ENCODE data around the gene VAV3.

The VAV3 gene

DNA sequence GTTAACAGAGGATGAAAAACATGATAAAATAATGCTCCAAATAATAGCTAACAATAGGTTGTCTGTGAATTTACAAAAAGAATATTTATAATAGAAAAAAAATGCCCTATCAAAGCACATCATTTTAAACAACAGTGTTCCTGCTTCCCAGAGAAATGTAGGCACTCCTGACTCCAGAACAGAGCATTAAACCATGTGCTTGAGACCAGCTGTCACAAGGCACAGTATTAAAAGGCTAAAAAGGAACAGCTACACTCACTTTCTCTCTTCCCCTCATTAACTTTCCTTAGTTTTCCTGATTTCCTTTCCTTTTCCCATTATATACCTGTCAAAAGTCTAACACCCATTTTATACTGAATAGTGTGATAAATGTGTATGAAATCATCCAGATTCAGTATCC, 10.9 kb downstream of the VAV3 start:
- Histone ChIP-seq H3K27ac (no peak overlapping the region), H3K27me3 (replicated peaks) (no peaks in the 10 kb centered on the region), H3K36me3 (replicated peaks) (no peaks in the 10 kb centered on the region), H3K4me3 (ENCODE audit: low read depth, low read length) (no peak overlapping the region)
- DNase-seq: no peak
- in situ Hi-C loops (cut with HindIII; ENCODE audit: low pct_ligation_motif_present, low sequenced_read_pairs): no loop called here
- TF ChIP-seq CTCF (IDR thresholded peaks at IDR 0.05; ENCODE audit: low read depth, low read length, missing control alignments): no peak

GRCh38 chr1:107953556-107953955, 11.4 kb downstream of the VAV3 start:
- H3K27me3 ChIP-seq (replicated peaks): no peaks in the 10 kb centered on the region
- no peak overlapping the region for H3K4me3 ChIP-seq (ENCODE audit: low read depth, low read length)
- TF ChIP-seq CTCF (IDR thresholded peaks at IDR 0.05; ENCODE audit: low read depth, low read length, missing control alignments): no peak
- in situ Hi-C loops (cut with HindIII; ENCODE audit: low pct_ligation_motif_present, low sequenced_read_pairs): no loop called here
- no peaks in the 10 kb centered on the region for H3K36me3 ChIP-seq (replicated peaks)
- no peak for DNase-seq
- H3K27ac ChIP-seq: no peak overlapping the region

DNA sequence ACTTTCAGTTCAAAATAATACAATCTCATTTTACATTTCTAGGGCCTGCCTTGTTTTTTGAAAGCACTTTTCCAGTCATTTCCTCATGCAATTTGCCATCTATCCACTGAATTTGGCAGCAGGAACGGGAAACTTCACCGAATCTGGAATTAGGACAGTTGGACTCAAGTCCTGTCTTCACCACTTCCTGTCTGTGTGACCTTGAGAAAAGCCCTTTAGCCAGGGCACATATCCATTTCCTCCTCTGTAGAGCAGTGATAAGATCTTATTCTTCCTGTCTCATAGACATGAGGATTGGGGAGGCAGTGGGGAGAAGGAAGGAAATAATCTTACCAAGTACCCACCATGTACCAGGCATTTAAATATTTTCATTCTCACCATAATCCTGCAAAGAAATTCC, 12.0 kb downstream of the VAV3 start:
- DNase-seq: no peak
- Histone ChIP-seq H3K36me3 (replicated peaks) (no peaks in the 10 kb centered on the region), H3K27me3 (replicated peaks) (no peaks in the 10 kb centered on the region), H3K4me3 (ENCODE audit: low read depth, low read length) (no peak overlapping the region), H3K27ac (no peak overlapping the region)
- no peak for TF ChIP-seq CTCF (IDR thresholded peaks at IDR 0.05; ENCODE audit: low read depth, low read length, missing control alignments)
- in situ Hi-C loops (cut with HindIII; ENCODE audit: low pct_ligation_motif_present, low sequenced_read_pairs): no loop called here

DNA sequence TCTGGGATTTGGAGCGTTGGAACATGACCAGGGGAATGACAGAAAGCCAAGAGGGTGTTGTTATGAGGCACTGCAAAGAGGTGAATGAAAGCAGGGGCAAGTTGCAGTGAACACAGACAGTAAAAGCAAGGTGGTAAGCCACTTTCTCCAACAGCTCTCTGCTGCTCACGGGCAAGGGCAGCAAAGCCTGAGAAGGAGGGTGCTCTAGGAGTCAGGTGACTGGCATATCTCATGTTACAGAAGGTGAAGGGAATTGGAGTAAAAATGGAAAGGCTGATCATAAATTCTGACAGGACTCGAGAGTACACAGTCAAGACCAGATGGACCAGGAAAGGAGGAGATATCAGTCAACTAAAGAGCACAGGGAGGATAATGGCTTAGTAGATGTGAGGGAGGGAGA, 14.5 kb downstream of the VAV3 start:
- Histone ChIP-seq H3K36me3 (replicated peaks) (no peaks in the 10 kb centered on the region), H3K4me3 (ENCODE audit: low read depth, low read length) (no peak overlapping the region)

GRCh38 chr1:107949467-107950253, 15.3 kb downstream of the VAV3 start:
- Histone ChIP-seq H3K36me3 (replicated peaks) (no peaks in the 10 kb centered on the region), H3K27me3 (replicated peaks) (no peaks in the 10 kb centered on the region), H3K27ac (no peak overlapping the region), H3K4me3 (ENCODE audit: low read depth, low read length) (no peak overlapping the region)
- in situ Hi-C loops (cut with HindIII; ENCODE audit: low pct_ligation_motif_present, low sequenced_read_pairs): no loop called here
- DNase-seq: no peak
- TF ChIP-seq CTCF (IDR thresholded peaks at IDR 0.05; ENCODE audit: low read depth, low read length, missing control alignments): no peak

More for the DNA sequence above, 14.5 kb downstream of the VAV3 start:
- no peak overlapping the region for H3K27ac ChIP-seq
- DNase-seq: no peak
- in situ Hi-C loops (cut with HindIII; ENCODE audit: low pct_ligation_motif_present, low sequenced_read_pairs): no loop called here
- TF ChIP-seq CTCF (IDR thresholded peaks at IDR 0.05; ENCODE audit: low read depth, low read length, missing control alignments): no peak
- H3K27me3 ChIP-seq (replicated peaks): no peaks in the 10 kb centered on the region

DNA sequence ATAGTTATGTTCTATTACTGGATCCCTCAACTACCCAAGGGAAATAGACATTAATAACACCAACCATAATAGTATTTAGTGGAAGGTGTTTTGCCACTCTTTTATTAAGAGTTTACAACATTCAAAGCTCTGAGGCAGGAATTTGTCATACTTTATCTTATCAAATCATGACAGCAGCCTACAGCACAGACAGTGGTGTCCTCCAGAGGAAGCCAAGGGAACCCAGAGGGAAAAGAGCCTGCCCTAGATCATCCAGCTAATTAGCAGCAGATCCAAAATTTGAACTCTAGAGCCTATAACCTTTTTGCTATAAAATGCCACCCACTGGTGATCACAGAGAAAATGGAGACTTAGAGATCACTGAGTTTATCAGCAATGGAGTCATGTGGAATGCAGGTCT, 18.2 kb downstream of the VAV3 start:
- Histone ChIP-seq H3K4me3 (ENCODE audit: low read depth, low read length) (no peak overlapping the region), H3K27ac (no peak overlapping the region), H3K36me3 (replicated peaks) (no peaks in the 10 kb centered on the region), H3K27me3 (replicated peaks) (no peaks in the 10 kb centered on the region)
- no peak for DNase-seq
- in situ Hi-C loops (cut with HindIII; ENCODE audit: low pct_ligation_motif_present, low sequenced_read_pairs): no loop called here
- TF ChIP-seq CTCF (IDR thresholded peaks at IDR 0.05; ENCODE audit: low read depth, low read length, missing control alignments): no peak
